ENCODE measurements around the gene PPP2R2D. TPM values are rescaled to one million over a fixed set of nuclear protein-coding genes. Genes with fewer than 3 reads are reported as not detected.

The PPP2R2D gene
- total RNA-seq, 4 donors from 2014 or later = 27.2 to 57.0 (median 44.1) TPM

DNA sequence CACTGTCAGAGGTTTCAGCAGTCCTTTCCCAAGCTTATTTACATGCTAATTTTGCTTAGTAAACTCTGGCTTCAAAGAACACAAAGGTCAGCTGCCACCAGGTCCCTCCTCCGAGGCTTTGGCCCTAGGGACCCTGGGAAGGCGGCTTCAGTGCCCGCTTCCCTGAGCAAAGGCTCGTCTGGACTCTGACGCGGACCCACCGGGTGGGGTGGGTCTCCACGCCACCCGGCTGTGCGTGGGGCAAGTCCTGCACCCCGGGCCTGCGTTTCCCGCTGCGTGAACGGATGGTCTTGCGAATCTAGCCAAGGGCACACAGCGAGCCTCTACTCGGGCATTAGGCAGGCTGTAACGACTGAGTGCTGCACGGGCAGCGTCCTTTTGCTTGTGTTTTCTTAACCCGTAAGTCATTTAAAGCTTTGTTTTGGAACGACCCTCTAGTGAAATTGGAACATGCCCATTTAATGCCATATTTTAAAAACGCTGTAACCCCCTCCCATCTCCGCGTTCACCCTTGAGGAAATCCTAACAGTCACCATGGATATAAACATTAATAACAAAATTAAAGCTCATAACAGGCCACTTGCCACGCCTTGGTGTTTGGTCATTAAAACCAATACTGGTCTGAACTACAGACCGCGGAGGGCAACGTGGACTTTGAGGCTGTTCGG, 80.1 kb downstream of the PPP2R2D start:
- TF ChIP-seq POLR2AphosphoS5 (IDR thresholded peaks at IDR 0.05) (no peak), POLR2A (IDR thresholded peaks at IDR 0.05) (no peak), EP300 (IDR thresholded peaks at IDR 0.05) (no peak)
- TF ChIP-seq, protein P1, sequence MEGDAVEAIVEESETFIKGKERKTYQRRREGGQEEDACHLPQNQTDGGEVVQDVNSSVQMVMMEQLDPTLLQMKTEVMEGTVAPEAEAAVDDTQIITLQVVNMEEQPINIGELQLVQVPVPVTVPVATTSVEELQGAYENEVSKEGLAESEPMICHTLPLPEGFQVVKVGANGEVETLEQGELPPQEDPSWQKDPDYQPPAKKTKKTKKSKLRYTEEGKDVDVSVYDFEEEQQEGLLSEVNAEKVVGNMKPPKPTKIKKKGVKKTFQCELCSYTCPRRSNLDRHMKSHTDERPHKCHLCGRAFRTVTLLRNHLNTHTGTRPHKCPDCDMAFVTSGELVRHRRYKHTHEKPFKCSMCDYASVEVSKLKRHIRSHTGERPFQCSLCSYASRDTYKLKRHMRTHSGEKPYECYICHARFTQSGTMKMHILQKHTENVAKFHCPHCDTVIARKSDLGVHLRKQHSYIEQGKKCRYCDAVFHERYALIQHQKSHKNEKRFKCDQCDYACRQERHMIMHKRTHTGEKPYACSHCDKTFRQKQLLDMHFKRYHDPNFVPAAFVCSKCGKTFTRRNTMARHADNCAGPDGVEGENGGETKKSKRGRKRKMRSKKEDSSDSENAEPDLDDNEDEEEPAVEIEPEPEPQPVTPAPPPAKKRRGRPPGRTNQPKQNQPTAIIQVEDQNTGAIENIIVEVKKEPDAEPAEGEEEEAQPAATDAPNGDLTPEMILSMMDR (IDR thresholded peaks at IDR 0.05) = no peak
- H3K9me3 ChIP-seq = no peaks in the 10 kb centered on the region
- 0 to 10% methylated on average over 1 to 14 of the region's 31 CpGs for WGBS, 2 donors (ENCODE audit: low coverage in 1 of 2)
- H3K4me3 ChIP-seq = peak overlapping the region; percentile 76 to 96
- ATAC-seq = no peak
- H3K36me3 ChIP-seq = peaks cover 0 to 6% of the 10 kb centered on the region in 2 donors
- no peaks in the 10 kb centered on the region for H3K27me3 ChIP-seq
- peak overlapping the region in 3 of 4 donors; percentile 78 to 86 (median 81) for H3K27ac ChIP-seq
- peaks cover 0 to 51% (median 0%) of the 10 kb centered on the region in 3 donors for H3K4me1 ChIP-seq

DNA sequence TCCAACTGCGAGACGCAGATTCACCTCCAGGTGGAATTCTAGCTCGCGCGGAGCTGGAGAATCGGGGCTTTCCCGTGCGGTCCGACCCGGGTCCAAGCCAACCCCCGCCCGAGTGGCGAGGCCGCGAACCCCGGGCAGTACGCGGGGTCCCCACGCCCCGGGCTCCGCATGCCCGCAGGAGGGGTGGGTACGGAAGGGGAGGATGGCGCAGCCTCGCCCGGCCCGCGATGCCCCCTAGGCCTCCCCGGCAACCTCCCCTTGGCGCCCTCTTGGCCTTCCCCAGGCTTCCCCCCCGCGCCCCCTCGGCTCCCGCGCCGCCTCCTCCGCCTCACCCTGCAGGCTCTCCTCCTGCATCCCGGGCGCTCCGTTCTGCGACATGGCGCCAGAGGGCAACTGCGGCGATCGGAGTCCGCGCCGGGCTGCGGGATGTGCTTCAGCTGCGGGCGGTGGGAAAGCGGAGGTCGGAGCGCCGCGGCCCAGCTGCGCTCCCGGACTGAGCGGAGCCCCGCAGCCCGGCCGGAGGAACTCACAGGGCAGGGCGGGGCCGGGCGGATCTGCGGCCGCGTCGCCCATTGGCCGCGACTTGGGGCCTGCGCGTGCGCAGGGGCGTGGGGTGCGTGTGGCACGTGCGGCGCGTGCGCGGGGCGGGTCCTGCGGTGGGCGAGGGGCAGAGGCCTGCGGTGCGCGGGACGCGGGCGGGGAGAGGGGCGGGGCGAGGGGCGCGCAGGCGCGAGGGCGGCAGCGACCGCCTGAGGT, 80.8 kb downstream of the PPP2R2D start, which contains the start of gene BNIP3:
TSS of gene BNIP3 (minus strand) at position 495 of the 756 bp plus-strand sequence. CDS start at position 378, 117 bp downstream.
- peak; percentile 98 for ATAC-seq
- Histone ChIP-seq H3K4me1 (peaks cover 0 to 51% (median 0%) of the 10 kb centered on the region in 3 donors), H3K9me3 (no peaks in the 10 kb centered on the region), H3K27ac (peak within 1 kb of the TSS; percentile 60 to 86 (median 80)), H3K27me3 (no peaks in the 10 kb centered on the region), H3K36me3 (peaks cover 0 to 6% of the 10 kb centered on the region in 2 donors), H3K4me3 (peak within 1 kb of the TSS; percentile 76 to 96)
- 0% methylated on average over 6 of the region's 100 CpGs; no CpG with 5 or more reads in 1 of the 2 donors for WGBS, 2 donors (ENCODE audit: low coverage in 1 of 2)
- TF ChIP-seq POLR2A (IDR thresholded peaks at IDR 0.05) = peak; percentile 92 to 95
- TF ChIP-seq EP300 (IDR thresholded peaks at IDR 0.05) = no peak
- TF ChIP-seq, protein P1 (IDR thresholded peaks at IDR 0.05) = peak in 3 of 4 experiments; percentile 16 to 25 (median 17)
- TF ChIP-seq POLR2AphosphoS5 (IDR thresholded peaks at IDR 0.05) = peak; percentile 89

DNA sequence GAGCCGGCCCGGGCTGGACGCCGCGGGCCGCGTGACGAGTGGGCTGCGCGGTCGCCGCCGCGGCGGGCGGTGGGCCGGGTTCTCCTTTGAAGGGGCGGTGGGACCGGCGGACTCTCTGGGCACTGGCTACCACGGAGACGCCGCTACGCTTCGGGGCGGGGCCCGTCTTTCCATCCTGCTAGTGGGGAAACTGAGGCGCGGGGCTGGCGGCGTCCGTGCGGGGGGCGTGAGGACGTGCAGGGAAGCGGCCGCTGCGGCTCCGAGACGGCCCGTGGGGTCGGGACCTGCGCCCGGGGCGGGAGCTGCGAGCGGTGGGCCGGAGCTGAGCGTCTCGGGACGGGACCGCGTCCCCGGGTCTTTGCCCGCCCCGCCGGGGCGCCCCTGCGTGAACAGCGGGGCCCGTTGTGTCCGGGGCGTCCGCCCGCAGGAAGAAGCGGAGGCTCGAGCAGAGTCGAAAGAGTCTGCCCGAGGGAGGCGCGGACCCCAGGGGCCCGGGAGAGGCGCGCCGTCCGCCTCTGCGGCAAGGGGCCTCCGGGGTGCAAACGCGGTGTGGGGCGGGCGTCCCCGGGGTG, 81.5 kb downstream of the PPP2R2D start:
- peak; percentile 8 for ATAC-seq

DNA sequence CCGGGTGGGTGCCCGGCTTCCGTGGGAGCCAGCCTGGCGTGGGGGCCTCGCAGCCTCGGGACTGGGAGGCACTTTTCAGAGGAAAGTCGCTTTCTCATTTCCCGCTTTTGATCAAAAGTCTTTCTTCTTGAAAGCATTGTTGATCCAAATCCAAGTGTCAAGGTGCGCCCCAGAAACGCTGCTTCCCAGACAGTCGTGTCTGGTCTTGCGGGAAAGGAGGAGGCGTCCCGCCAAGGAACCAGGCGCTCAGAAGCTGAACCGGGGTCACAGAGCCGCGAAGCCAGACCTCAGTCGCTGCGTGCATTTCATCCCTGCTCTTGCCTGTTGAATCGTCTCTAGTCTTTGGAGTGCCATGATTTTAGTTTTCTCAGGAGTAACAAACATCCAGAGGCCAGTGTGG, 82.0 kb downstream of the PPP2R2D start:
- TF ChIP-seq POLR2AphosphoS5 (IDR thresholded peaks at IDR 0.05) (no peak), POLR2A (IDR thresholded peaks at IDR 0.05) (no peak), EP300 (IDR thresholded peaks at IDR 0.05) (no peak)
- TF ChIP-seq, protein P1 (IDR thresholded peaks at IDR 0.05) = no peak
- peaks cover 0 to 42% (median 0%) of the 10 kb centered on the region in 3 donors for H3K4me1 ChIP-seq
- H3K27ac ChIP-seq = peak overlapping the region in 3 of 4 donors; percentile 78 to 86 (median 81)
- no peaks in the 10 kb centered on the region for H3K9me3 ChIP-seq
- ATAC-seq = no peak
- peak overlapping the region in 1 of 2 donors; percentile 76 for H3K4me3 ChIP-seq
- H3K27me3 ChIP-seq = no peaks in the 10 kb centered on the region
- H3K36me3 ChIP-seq = peaks cover 0 to under 1% of the 10 kb centered on the region in 2 donors
- WGBS, 2 donors (ENCODE audit: low coverage in 1 of 2) = no CpG with 5 or more reads among the region's 21 CpGs

More for the DNA sequence above, 81.5 kb downstream of the PPP2R2D start:
- Histone ChIP-seq H3K4me1 (peaks cover 0 to 48% (median 0%) of the 10 kb centered on the region in 3 donors), H3K36me3 (peaks cover 0 to 6% of the 10 kb centered on the region in 2 donors), H3K4me3 (peak overlapping the region; percentile 51 to 76), H3K9me3 (no peaks in the 10 kb centered on the region), H3K27ac (peak overlapping the region in 3 of 4 donors; percentile 78 to 86 (median 81)), H3K27me3 (no peaks in the 10 kb centered on the region)
- 0% methylated on average over 7 of the region's 83 CpGs; no CpG with 5 or more reads in 1 of the 2 donors for WGBS, 2 donors (ENCODE audit: low coverage in 1 of 2)
- TF ChIP-seq POLR2AphosphoS5 (IDR thresholded peaks at IDR 0.05) (no peak), EP300 (IDR thresholded peaks at IDR 0.05) (no peak), POLR2A (IDR thresholded peaks at IDR 0.05) (no peak)
- TF ChIP-seq, protein P1 (IDR thresholded peaks at IDR 0.05) = no peak
